CD4-positive, alpha-beta T cell (primary cell): Measurements from ENCODE around the gene CCDC70. TPM values are rescaled to one million over a fixed set of nuclear protein-coding genes. Genes with fewer than 3 reads are reported as not detected.
A peak's percentile ranks its signal among the peaks of the same experiment; 100 is the strongest.

Source experiments
- ATAC-seq: fragments of 200-7000 bp; cut with Tn5 transposase; one replicate; pipeline ENCODE4 v1.10.0; 2022; ENCODE audit warnings: mild to moderate bottlenecking; ENCODE audit not compliant: poor library complexity
- CTCF ChIA-PET: fragments of 350-600 bp; sonication (Branson Sonifier 250); formaldehyde crosslinking; loops from one replicate; lab custom pipeline; 2021; ENCODE audit warnings: antibody characterized with exemption, inconsistent platforms; lab: Charles Lee
- POLR2A ChIA-PET: fragments of 350-600 bp; sonication (Branson Sonifier 250); formaldehyde crosslinking; loops from one replicate; lab custom pipeline; 2021; ENCODE audit warnings: antibody characterized with exemption, inconsistent platforms; lab: Charles Lee
- DNase-seq, 14 experiments: peaks; one replicate each; pipeline ENCODE4 v3.0.0-alpha.2; 2013 to 2020; ENCODE audit warnings: mixed read lengths in 2 of 14
- H3K27ac ChIP-seq, 2 donors: one replicate each; pipeline versions ENCODE4 v1.5.1 to v1.7.0; 2013; ENCODE audit warnings: low read length in 2 of 2, low read depth in 1 of 2, mild to moderate bottlenecking in 1 of 2
- H3K27me3 ChIP-seq, 2 experiments: 1 replicate in 1 of 2; 2 replicates in 1 of 2; pipeline versions ENCODE4 v1.6.1 to v1.7.0; 2013; ENCODE audit warnings: low read length in 2 of 2, control low read depth in 1 of 2, mild to moderate bottlenecking in 1 of 2, moderate library complexity in 1 of 2; ENCODE audit not compliant: insufficient read depth in 2 of 2, control insufficient read depth in 1 of 2
- H3K36me3 ChIP-seq: one replicate; pipeline ENCODE4 v1.6.1; 2013; ENCODE audit warnings: low read length, control low read depth; ENCODE audit not compliant: insufficient read depth
- H3K4me1 ChIP-seq: one replicate; pipeline ENCODE4 v1.6.1; 2013; ENCODE audit warnings: low read length, control low read depth; ENCODE audit not compliant: insufficient read depth
- H3K4me3 ChIP-seq: one replicate; pipeline ENCODE4 v1.5.1; 2013; ENCODE audit warnings: mild to moderate bottlenecking, low read length, moderate library complexity
- H3K9me3 ChIP-seq, 2 experiments: 1 replicate in 1 of 2; 2 replicates in 1 of 2; pipeline versions ENCODE4 v1.6.1 to v1.7.0; 2013; ENCODE audit warnings: low read length in 2 of 2, mild to moderate bottlenecking in 2 of 2, control low read depth in 1 of 2, moderate library complexity in 1 of 2; ENCODE audit not compliant: control insufficient read depth in 1 of 2, insufficient read depth in 1 of 2
- H3K27ac Mint-ChIP-seq: one replicate; pipeline ENCODE4 v1.8.0; 2020; ENCODE audit warnings: mixed read lengths
- H3K27me3 Mint-ChIP-seq: one replicate; pipeline ENCODE4 v1.8.0; 2021; ENCODE audit warnings: mixed read lengths
- H3K36me3 Mint-ChIP-seq: one replicate; pipeline ENCODE4 v1.8.0; 2021; ENCODE audit warnings: low read depth, mixed read lengths
- H3K4me1 Mint-ChIP-seq: one replicate; pipeline ENCODE4 v1.8.0; 2021; ENCODE audit warnings: low read depth, mixed read lengths
- H3K4me3 Mint-ChIP-seq: one replicate; pipeline ENCODE4 v1.8.0; 2020; ENCODE audit warnings: mild to moderate bottlenecking, mixed read lengths
- H3K9me3 Mint-ChIP-seq: one replicate; pipeline ENCODE4 v1.8.0; 2020; ENCODE audit warnings: mixed read lengths
- CTCF ChIP-seq: fragments of 200-600 bp; IDR thresholded peaks from one replicate; pipeline ENCODE4 v1.8.0; 2022; ENCODE audit warnings: antibody characterized with exemption, mild to moderate bottlenecking
- intact Hi-C, 2 experiments: fragments of 100-400 bp; cut with DNase I in 1 of 2; cut with micrococcal nuclease in 1 of 2; formaldehyde crosslinking; loops; one replicate each; pipeline versions ENCODE4 v1.15.1 to v1.9.0; 2023 to 2025; cut with DNase I, micrococcal nuclease
- total RNA-seq, 174 experiments: library from RNA in 2 of 174; stranded (reverse) in 2 of 174; gene quantifications; one replicate each; pipeline ENCODE4 v1.2.3 and lab custom pipeline; 2021 to 2026

CCDC70 gene
- total RNA-seq, 2 experiments from 2014 or later: not detected

- peaks cover 14% of the 10 kb centered on the region for H3K36me3 ChIP-seq
- no peaks in the 10 kb centered on the region for H3K9me3 ChIP-seq
- no peak for DNase-seq
- ATAC-seq: no peak
- Mint-ChIP-seq H3K4me3 (peak overlapping the region; percentile 86), H3K36me3 (peaks cover 80% of the 10 kb centered on the region), H3K9me3 (no peaks in the 10 kb centered on the region), H3K27me3 (no peaks in the 10 kb centered on the region), H3K27ac (peak overlapping the region; percentile 89), H3K4me1 (peaks cover 86% of the 10 kb centered on the region)
- H3K27me3 ChIP-seq: no peaks in the 10 kb centered on the region
- H3K27ac ChIP-seq: peak overlapping the region; percentile 58 to 79
- ChIA-PET CTCF (interaction anchor here (0.8 to 3.5 kb wide), 4 partner anchors 9 to 25 kb away, joined by 3 to 15 read pairs (median 8); partner anchors contain the start of gene TMEM272), POLR2A (interaction anchor here (0.6 to 10.0 kb wide), 8 partner anchors 8 to 367 kb away, joined by 4 to 153 read pairs (median 23); partner anchors contain the start of genes DHRS12 and INTS6)
- H3K4me3 ChIP-seq: peak overlapping the region; percentile 54
- peaks cover 89% of the 10 kb centered on the region for H3K4me1 ChIP-seq
- no peak for TF ChIP-seq CTCF
- intact Hi-C loops: loop anchor here (2.0 to 10.0 kb wide), 4 partner anchors 17 to 1695 kb away; partner anchors contain the start of gene CKAP2 (in 1 of the 2)
These were observed 41.7 kb upstream of the CCDC70 start for GRCh38 chr13:51820016-51820597.

GRCh38 chr13:51821606-51822005, 40.2 kb upstream of the CCDC70 start:
- Histone ChIP-seq H3K36me3 (peaks cover 9% of the 10 kb centered on the region), H3K27ac (peak overlapping the region; percentile 76 to 79), H3K27me3 (no peaks in the 10 kb centered on the region), H3K9me3 (no peaks in the 10 kb centered on the region), H3K4me3 (peak overlapping the region; percentile 54), H3K4me1 (peaks cover 87% of the 10 kb centered on the region)
- peaks cover 86% of the 10 kb centered on the region for H3K4me1 Mint-ChIP-seq
- ChIA-PET POLR2A (interaction anchor here (1.0 to 10.0 kb wide), 12 partner anchors 8 to 831 kb away, joined by 3 to 153 read pairs (median 11); partner anchors contain the start of genes DHRS12, INTS6, SUGT1 and TMEM272), CTCF (interaction anchor here (0.8 to 3.5 kb wide), 3 partner anchors 11 to 24 kb away, joined by 5 to 15 read pairs (median 12); partner anchors contain the start of gene TMEM272)
- DNase-seq (peak in 6 of 14 experiments; percentile 26 to 76 (median 61)), ATAC-seq (peak; percentile 55)
- TF ChIP-seq CTCF: no peak
- H3K4me3 Mint-ChIP-seq: peak overlapping the region; percentile 86
- peak overlapping the region; percentile 89 for H3K27ac Mint-ChIP-seq
- peaks cover 71% of the 10 kb centered on the region for H3K36me3 Mint-ChIP-seq
- no peaks in the 10 kb centered on the region for H3K27me3 Mint-ChIP-seq
- no peaks in the 10 kb centered on the region for H3K9me3 Mint-ChIP-seq
- intact Hi-C loops: loop anchor here (1.0 to 10.0 kb wide), 5 partner anchors 11 to 1697 kb away; partner anchors contain the start of gene CKAP2 (in 1 of the 2)

GRCh38 chr13:51822106-51822815, 39.5 kb upstream of the CCDC70 start:
- Histone ChIP-seq H3K9me3 (no peaks in the 10 kb centered on the region), H3K4me3 (peak overlapping the region; percentile 54), H3K36me3 (peaks cover 5% of the 10 kb centered on the region), H3K27me3 (no peaks in the 10 kb centered on the region), H3K4me1 (peaks cover 87% of the 10 kb centered on the region), H3K27ac (peak overlapping the region; percentile 76 to 79)
- peaks cover 86% of the 10 kb centered on the region for H3K4me1 Mint-ChIP-seq
- ChIA-PET POLR2A (interaction anchor here (1.0 to 10.0 kb wide), 13 partner anchors 7 to 830 kb away, joined by 3 to 153 read pairs (median 12); partner anchors contain the start of genes DHRS12, INTS6, SUGT1 and TMEM272), CTCF (interaction anchor here (0.8 to 3.5 kb wide), 3 partner anchors 10 to 25 kb away, joined by 5 to 15 read pairs (median 12); partner anchors contain the start of gene TMEM272)
- TF ChIP-seq CTCF: no peak
- peak overlapping the region; percentile 89 for H3K27ac Mint-ChIP-seq
- DNase-seq (peak in 6 of 14 experiments; percentile 20 to 67 (median 61)), ATAC-seq (peak; percentile 22)
- intact Hi-C loops: loop anchor here (5.0 to 10.0 kb wide), 3 partner anchors 370 to 1697 kb away; partner anchors contain the start of gene CKAP2 (in 1 of the 2)
- H3K9me3 Mint-ChIP-seq: no peaks in the 10 kb centered on the region
- H3K4me3 Mint-ChIP-seq: peak overlapping the region; percentile 86
- H3K27me3 Mint-ChIP-seq: no peaks in the 10 kb centered on the region
- peaks cover 66% of the 10 kb centered on the region for H3K36me3 Mint-ChIP-seq
